Measurements from ENCODE around the gene FRMD5.

The FRMD5 gene

DNA sequence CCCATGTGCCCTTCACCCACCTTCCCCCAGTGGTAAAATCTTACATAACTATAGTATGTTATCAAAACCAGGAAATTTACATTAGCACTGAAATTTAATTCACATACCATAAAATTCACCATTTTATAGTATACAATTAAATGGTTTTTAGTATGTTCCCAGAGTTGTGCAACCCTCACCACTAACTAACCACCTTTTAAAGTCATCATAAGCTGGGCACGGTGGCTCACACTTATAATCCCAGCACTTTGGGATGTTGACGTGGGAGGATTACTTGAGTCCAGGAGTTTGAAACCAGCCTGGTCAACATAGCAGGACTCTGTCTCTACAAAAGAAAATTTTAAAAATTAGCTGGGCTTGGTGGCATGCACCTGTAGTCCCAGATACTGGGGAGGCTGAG lies 13.7 kb downstream of the FRMD5 start:
- Histone ChIP-seq H3K4me2 (ENCODE audit: low read length) (no peak overlapping the region), H3K27me3 (ENCODE audit: control insufficient read depth, low read length) (peaks cover 5% of the 10 kb centered on the region), H3K36me3 (ENCODE audit: control insufficient read depth, low read length) (no peaks in the 10 kb centered on the region), H3K9me3 (ENCODE audit: control insufficient read depth, insufficient read depth, low read length) (no peaks in the 10 kb centered on the region), H4K20me1 (ENCODE audit: control insufficient read depth, insufficient read depth, low read depth, low read length) (no peaks in the 10 kb centered on the region), H3K4me1 (ENCODE audit: control insufficient read depth, low read length) (no peaks in the 10 kb centered on the region), H3K27ac (ENCODE audit: low read depth, low read length) (no peak overlapping the region), H3K9me2 (replicated peaks; ENCODE audit: control insufficient read depth, low read length) (no peaks in the 10 kb centered on the region), H3F3A (ENCODE audit: control insufficient read depth, insufficient read depth) (no peaks in the 10 kb centered on the region), H3K79me2 (ENCODE audit: control insufficient read depth, low read length) (no peaks in the 10 kb centered on the region), H3K4me3 (ENCODE audit: low read length) (no peak overlapping the region)
- TF ChIP-seq, protein P1, sequence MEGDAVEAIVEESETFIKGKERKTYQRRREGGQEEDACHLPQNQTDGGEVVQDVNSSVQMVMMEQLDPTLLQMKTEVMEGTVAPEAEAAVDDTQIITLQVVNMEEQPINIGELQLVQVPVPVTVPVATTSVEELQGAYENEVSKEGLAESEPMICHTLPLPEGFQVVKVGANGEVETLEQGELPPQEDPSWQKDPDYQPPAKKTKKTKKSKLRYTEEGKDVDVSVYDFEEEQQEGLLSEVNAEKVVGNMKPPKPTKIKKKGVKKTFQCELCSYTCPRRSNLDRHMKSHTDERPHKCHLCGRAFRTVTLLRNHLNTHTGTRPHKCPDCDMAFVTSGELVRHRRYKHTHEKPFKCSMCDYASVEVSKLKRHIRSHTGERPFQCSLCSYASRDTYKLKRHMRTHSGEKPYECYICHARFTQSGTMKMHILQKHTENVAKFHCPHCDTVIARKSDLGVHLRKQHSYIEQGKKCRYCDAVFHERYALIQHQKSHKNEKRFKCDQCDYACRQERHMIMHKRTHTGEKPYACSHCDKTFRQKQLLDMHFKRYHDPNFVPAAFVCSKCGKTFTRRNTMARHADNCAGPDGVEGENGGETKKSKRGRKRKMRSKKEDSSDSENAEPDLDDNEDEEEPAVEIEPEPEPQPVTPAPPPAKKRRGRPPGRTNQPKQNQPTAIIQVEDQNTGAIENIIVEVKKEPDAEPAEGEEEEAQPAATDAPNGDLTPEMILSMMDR (IDR thresholded peaks at IDR 0.05; ENCODE audit: low read depth, low read length, poor library complexity, severe bottlenecking) = no peak
- TF ChIP-seq EZH2phosphoT487 (IDR thresholded peaks at IDR 0.05; ENCODE audit: borderline replicate concordance, low read length) = no peak

DNA sequence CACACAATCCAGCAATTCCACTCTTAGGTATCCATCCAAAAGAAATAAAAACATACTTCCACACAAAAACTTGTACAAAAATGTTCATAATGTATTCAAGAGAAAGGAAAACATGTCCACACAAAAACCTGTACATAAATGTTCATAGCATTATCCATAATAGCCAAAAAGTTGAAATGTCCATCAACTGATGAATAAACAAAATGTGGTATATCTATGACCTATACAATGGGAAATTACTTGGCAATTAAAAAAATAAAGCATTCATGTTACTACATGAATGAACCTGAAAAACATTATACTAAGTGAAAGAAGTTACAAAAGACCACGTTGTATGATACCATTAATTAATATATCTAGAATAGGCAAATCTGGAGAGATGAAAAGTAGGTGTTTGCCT lies 17.9 kb downstream of the FRMD5 start:
- Histone ChIP-seq H3K79me2 (ENCODE audit: control insufficient read depth, low read length) (no peaks in the 10 kb centered on the region), H3F3A (ENCODE audit: control insufficient read depth, insufficient read depth) (no peaks in the 10 kb centered on the region), H4K20me1 (ENCODE audit: control insufficient read depth, insufficient read depth, low read depth, low read length) (no peaks in the 10 kb centered on the region)

DNA sequence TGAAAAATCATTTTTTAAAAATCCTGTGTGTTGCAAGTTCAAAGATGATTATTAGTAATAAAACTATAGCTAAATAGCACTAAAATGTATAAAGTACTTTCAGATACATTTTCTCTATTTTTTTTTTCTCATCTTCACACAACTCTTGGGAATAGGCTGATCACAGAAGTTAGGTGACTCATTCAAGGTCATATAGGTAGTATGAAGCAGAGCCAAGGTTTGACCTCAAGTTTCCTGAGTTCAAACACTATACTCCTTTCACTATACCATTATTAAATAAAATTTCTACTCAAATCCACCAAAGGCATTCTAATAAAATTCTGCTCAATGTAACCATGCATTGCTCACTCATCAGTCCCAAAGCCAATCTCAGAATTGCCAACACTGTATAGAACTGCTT lies 21.3 kb downstream of the FRMD5 start:
- TF ChIP-seq EZH2phosphoT487 (IDR thresholded peaks at IDR 0.05; ENCODE audit: borderline replicate concordance, low read length) = no peak
- TF ChIP-seq, protein P1 (IDR thresholded peaks at IDR 0.05; ENCODE audit: low read depth, low read length, poor library complexity, severe bottlenecking) = no peak
- no peak overlapping the region for H3K27ac ChIP-seq (ENCODE audit: low read depth, low read length)
- peaks cover 17% of the 10 kb centered on the region for H3K27me3 ChIP-seq (ENCODE audit: control insufficient read depth, low read length)
- H3K4me3 ChIP-seq (ENCODE audit: low read length) = no peak overlapping the region
- no peaks in the 10 kb centered on the region for H3F3A ChIP-seq (ENCODE audit: control insufficient read depth, insufficient read depth)
- no peaks in the 10 kb centered on the region for H3K9me3 ChIP-seq (ENCODE audit: control insufficient read depth, insufficient read depth, low read length)
- no peaks in the 10 kb centered on the region for H3K36me3 ChIP-seq (ENCODE audit: control insufficient read depth, low read length)
- H3K4me1 ChIP-seq (ENCODE audit: control insufficient read depth, low read length) = no peaks in the 10 kb centered on the region
- H3K79me2 ChIP-seq (ENCODE audit: control insufficient read depth, low read length) = no peaks in the 10 kb centered on the region
- no peaks in the 10 kb centered on the region for H4K20me1 ChIP-seq (ENCODE audit: control insufficient read depth, insufficient read depth, low read depth, low read length)
- no peak overlapping the region for H3K4me2 ChIP-seq (ENCODE audit: low read length)
- H3K9me2 ChIP-seq (replicated peaks; ENCODE audit: control insufficient read depth, low read length) = no peaks in the 10 kb centered on the region

More for the DNA sequence above, 17.9 kb downstream of the FRMD5 start:
- H3K4me1 ChIP-seq (ENCODE audit: control insufficient read depth, low read length) = no peaks in the 10 kb centered on the region
- no peak overlapping the region for H3K4me2 ChIP-seq (ENCODE audit: low read length)
- H3K9me2 ChIP-seq (replicated peaks; ENCODE audit: control insufficient read depth, low read length) = no peaks in the 10 kb centered on the region
- H3K27me3 ChIP-seq (ENCODE audit: control insufficient read depth, low read length) = peaks cover 14% of the 10 kb centered on the region
- no peaks in the 10 kb centered on the region for H3K36me3 ChIP-seq (ENCODE audit: control insufficient read depth, low read length)
- no peak overlapping the region for H3K4me3 ChIP-seq (ENCODE audit: low read length)
- TF ChIP-seq, protein P1 (IDR thresholded peaks at IDR 0.05; ENCODE audit: low read depth, low read length, poor library complexity, severe bottlenecking) = no peak
- no peak for TF ChIP-seq EZH2phosphoT487 (IDR thresholded peaks at IDR 0.05; ENCODE audit: borderline replicate concordance, low read length)
- no peaks in the 10 kb centered on the region for H3K9me3 ChIP-seq (ENCODE audit: control insufficient read depth, insufficient read depth, low read length)
- no peak overlapping the region for H3K27ac ChIP-seq (ENCODE audit: low read depth, low read length)
